ENCODE data around the gene BIVM.
"Not testable (repeated sequence)": the region's sequence is repeated elsewhere in the genome, so short reads cannot be mapped to it uniquely, and the experiment has no call there.

BIVM gene

GRCh38 chr13:102798581-102799425, at the start of gene BIVM, which contains the start of gene POGLUT2:
TSS of gene BIVM (plus strand) at chr13:102799119. CDS start at chr13:102807268, 8,149 bp downstream.
TSS of gene POGLUT2 (minus strand) at chr13:102798976. CDS start at chr13:102798670, 306 bp downstream.
- DNase-seq: peak; percentile 96

GRCh38 chr13:102751886-102752285, 47.0 kb upstream of the BIVM start:
- no peak for DNase-seq

GRCh38 chr13:102757006-102757405, 41.9 kb upstream of the BIVM start:
- DNase-seq: no peak

- no peak for DNase-seq
Measured at GRCh38 chr13:102758842-102759241, 40.1 kb upstream of the BIVM start.

- DNase-seq: no peak
Measured at GRCh38 chr13:102761071-102761470, 37.8 kb upstream of the BIVM start.

- no peak for DNase-seq
Measured at GRCh38 chr13:102763741-102764140, 35.2 kb upstream of the BIVM start.

- no peak for DNase-seq
Measured at GRCh38 chr13:102768909-102769308, 30.0 kb upstream of the BIVM start.

GRCh38 chr13:102769679-102770078, 29.2 kb upstream of the BIVM start:
- no peak for DNase-seq

- DNase-seq: no peak
Measured at GRCh38 chr13:102770435-102770834, 28.5 kb upstream of the BIVM start.

GRCh38 chr13:102771298-102772041, 27.4 kb upstream of the BIVM start:
- DNase-seq: no peak

- no peak for DNase-seq
Measured at GRCh38 chr13:102772042-102772425, 26.9 kb upstream of the BIVM start.

GRCh38 chr13:102773441-102774213, 25.3 kb upstream of the BIVM start, which contains the start of gene TEX30:
TSS of gene TEX30 (minus strand) at chr13:102773786. CDS start at chr13:102770026, 3,760 bp downstream.
- DNase-seq: peak; percentile 14

- no peak for DNase-seq
Measured at GRCh38 chr13:102774214-102774568, 24.7 kb upstream of the BIVM start.

GRCh38 chr13:102774591-102775520, 24.1 kb upstream of the BIVM start:
- no peak for DNase-seq

GRCh38 chr13:102776271-102776670, 22.6 kb upstream of the BIVM start:
- no peak for DNase-seq

- no peak for DNase-seq
Measured at GRCh38 chr13:102777736-102778135, 21.2 kb upstream of the BIVM start.

GRCh38 chr13:102779436-102780159, 19.3 kb upstream of the BIVM start:
- no peak for DNase-seq

GRCh38 chr13:102780656-102781055, 18.3 kb upstream of the BIVM start:
- DNase-seq: not testable (repeated sequence)

GRCh38 chr13:102781591-102781990, 17.3 kb upstream of the BIVM start:
- no peak for DNase-seq

- DNase-seq: no peak
Measured at GRCh38 chr13:102784483-102784882, 14.4 kb upstream of the BIVM start.

GRCh38 chr13:102788683-102789082, 10.2 kb upstream of the BIVM start:
- no peak for DNase-seq
